ENCODE data around the gene KLF5.

Gene KLF5

DNA sequence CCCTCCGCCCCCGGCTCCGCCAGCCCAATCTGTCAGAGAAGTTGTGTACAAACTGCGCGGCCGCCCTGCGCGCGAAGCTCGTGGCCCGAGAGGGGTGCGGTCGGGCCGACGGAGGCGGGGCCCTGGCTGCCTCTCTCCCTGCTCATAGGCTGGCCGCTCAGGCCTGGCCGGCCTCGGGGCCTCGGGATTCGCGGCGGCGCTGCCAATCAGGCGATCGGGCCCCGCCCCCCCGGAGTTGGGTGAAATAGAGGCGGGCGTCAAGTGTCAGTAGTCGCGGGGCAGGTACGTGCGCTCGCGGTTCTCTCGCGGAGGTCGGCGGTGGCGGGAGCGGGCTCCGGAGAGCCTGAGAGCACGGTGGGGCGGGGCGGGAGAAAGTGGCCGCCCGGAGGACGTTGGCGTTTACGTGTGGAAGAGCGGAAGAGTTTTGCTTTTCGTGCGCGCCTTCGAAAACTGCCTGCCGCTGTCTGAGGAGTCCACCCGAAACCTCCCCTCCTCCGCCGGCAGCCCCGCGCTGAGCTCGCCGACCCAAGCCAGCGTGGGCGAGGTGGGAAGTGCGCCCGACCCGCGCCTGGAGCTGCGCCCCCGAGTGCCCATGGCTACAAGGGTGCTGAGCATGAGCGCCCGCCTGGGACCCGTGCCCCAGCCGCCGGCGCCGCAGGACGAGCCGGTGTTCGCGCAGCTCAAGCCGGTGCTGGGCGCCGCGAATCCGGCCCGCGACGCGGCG is at the start of gene KLF5:
TSS of gene KLF5 (plus strand) at position 270 of the 724 bp plus-strand sequence. CDS start at position 593, 323 bp downstream.
- ChIA-PET POLR2A (interaction anchor here (0.8 to 1.0 kb wide), 2 partner anchors 16 to 43 kb away, joined by 3 read pairs; no protein-coding TSS in a partner anchor), CTCF (interaction anchor here (0.9 to 4.2 kb wide), 10 partner anchors 9 to 306 kb away, joined by 3 to 16 read pairs (median 3); no protein-coding TSS in a partner anchor)
- TF ChIP-seq, protein P1, sequence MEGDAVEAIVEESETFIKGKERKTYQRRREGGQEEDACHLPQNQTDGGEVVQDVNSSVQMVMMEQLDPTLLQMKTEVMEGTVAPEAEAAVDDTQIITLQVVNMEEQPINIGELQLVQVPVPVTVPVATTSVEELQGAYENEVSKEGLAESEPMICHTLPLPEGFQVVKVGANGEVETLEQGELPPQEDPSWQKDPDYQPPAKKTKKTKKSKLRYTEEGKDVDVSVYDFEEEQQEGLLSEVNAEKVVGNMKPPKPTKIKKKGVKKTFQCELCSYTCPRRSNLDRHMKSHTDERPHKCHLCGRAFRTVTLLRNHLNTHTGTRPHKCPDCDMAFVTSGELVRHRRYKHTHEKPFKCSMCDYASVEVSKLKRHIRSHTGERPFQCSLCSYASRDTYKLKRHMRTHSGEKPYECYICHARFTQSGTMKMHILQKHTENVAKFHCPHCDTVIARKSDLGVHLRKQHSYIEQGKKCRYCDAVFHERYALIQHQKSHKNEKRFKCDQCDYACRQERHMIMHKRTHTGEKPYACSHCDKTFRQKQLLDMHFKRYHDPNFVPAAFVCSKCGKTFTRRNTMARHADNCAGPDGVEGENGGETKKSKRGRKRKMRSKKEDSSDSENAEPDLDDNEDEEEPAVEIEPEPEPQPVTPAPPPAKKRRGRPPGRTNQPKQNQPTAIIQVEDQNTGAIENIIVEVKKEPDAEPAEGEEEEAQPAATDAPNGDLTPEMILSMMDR (IDR thresholded peaks at IDR 0.05; ENCODE audit: control extremely low read depth, extremely low read depth, low read depth, missing control alignments), result no peak
- DNase-seq (ENCODE audit: extremely low spot score), result peak; percentile 99

DNA sequence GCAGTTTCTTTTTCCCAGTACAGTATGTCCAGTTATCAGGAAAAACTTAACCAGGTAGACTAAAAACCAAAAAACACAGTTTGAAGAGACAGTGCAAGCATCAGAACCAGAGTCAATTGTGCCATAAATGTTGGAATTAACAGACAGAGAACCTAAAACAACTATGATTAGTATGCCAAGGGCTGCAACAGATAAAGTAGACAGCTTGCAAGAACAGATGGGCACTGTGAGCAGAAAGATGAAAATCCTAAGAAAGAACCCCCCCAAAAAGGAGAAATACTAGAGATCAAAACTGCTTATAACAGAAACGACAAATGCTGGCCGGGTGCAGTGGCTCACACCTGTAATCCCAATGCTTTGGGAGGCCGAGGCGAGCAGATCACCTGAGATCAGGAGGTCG is 47.1 kb upstream of the KLF5 start:
- no peak for DNase-seq (ENCODE audit: extremely low spot score)
- CTCF ChIA-PET, result interaction anchor here (0.9 to 1.4 kb wide), 3 partner anchors 8 to 12 kb away, joined by 3 to 4 read pairs (median 3); no protein-coding TSS in a partner anchor
- TF ChIP-seq, protein P1 (IDR thresholded peaks at IDR 0.05; ENCODE audit: control extremely low read depth, extremely low read depth, low read depth, missing control alignments), result no peak
- POLR2A ChIA-PET, result no interaction called here

DNA sequence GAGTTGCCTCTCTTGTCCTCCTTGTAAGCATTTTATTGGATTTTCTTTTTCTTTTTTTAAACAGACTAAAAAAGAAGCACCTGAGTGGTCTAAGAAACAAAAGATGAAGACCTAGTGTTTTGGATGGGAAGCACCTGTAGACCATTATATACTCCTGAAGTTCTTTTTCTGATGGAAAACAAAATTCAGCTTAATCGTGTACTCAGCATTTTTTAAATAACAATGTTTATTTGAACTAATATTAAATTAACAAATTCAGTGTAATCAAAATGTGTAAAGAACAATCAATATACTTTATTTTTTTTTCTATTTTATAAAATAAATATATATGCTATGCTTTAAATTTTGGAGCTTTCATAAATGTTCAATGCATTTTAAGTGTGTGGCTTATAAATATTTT is 43.0 kb upstream of the KLF5 start:
- no peak for DNase-seq (ENCODE audit: extremely low spot score)
- TF ChIP-seq, protein P1 (IDR thresholded peaks at IDR 0.05; ENCODE audit: control extremely low read depth, extremely low read depth, low read depth, missing control alignments), result no peak
- ChIA-PET CTCF (interaction anchor here (1.0 kb wide), 1 partner anchor 9 kb away, joined by 3 read pairs; no protein-coding TSS in a partner anchor), POLR2A (no interaction called here)

DNA sequence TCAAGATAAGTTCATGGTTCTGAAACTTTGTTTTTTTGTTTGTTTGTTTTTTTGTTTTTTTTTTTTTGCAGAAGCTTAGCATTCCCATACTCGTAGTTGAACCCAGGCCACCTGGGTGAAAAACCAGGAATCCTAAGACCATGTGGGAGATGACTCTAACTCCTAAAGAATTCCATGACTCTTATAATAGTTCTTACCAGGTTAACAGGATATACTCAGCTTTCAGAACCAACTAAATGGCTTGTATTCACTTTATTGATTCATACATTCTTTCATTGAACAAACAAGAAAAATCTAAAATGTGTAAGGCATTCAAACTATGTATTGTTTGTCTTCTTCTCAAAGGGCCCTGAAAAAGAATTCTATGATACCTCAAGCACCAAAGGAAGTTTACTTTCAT is 40.5 kb upstream of the KLF5 start:
- ChIA-PET POLR2A (no interaction called here), CTCF (interaction anchor here (1.0 to 1.5 kb wide), 4 partner anchors 11 to 18 kb away, joined by 3 to 4 read pairs (median 4); no protein-coding TSS in a partner anchor)
- DNase-seq (ENCODE audit: extremely low spot score), result no peak
- TF ChIP-seq, protein P1 (IDR thresholded peaks at IDR 0.05; ENCODE audit: control extremely low read depth, extremely low read depth, low read depth, missing control alignments), result no peak

DNA sequence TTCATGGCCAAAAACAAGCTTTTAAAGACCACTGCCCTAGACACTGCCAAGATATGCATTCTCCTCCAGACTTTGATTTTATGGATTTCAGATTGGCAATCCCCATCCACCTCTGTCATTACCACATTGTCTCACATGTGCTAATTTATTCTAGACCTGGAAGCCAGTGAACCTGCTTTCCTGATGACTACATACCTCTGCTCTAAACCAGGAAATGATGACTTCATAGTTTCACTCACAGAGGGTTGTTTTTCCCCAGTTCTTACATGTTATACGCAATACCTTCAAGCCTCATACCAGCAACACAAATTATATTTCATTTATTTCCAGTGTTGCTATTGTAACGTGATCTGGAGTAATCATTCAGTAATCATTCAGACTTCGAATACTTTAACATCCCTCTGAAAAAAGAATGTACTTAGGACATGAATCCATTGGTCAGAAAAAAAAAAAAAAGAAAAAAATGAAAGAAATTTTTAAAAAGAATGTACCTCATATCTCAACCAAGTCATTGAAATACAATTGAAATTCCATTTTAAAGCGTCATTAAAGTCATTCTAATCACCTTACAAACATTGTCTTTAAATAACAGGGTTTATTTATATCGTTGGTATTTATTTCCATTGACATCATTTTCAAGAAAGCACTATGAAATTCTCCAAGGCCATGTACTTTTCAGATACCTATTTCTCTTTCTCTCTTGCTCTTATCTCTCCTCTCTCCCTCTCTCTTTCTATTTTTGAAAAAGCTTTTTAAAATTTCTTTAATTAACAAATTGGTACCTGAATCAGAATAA is 33.4 kb upstream of the KLF5 start:
- no peak for DNase-seq (ENCODE audit: extremely low spot score)
- TF ChIP-seq, protein P1 (IDR thresholded peaks at IDR 0.05; ENCODE audit: control extremely low read depth, extremely low read depth, low read depth, missing control alignments), result no peak
- ChIA-PET POLR2A (no interaction called here), CTCF (interaction anchor here (0.8 kb wide), 1 partner anchor 9 kb away, joined by 3 read pairs; no protein-coding TSS in a partner anchor)

DNA sequence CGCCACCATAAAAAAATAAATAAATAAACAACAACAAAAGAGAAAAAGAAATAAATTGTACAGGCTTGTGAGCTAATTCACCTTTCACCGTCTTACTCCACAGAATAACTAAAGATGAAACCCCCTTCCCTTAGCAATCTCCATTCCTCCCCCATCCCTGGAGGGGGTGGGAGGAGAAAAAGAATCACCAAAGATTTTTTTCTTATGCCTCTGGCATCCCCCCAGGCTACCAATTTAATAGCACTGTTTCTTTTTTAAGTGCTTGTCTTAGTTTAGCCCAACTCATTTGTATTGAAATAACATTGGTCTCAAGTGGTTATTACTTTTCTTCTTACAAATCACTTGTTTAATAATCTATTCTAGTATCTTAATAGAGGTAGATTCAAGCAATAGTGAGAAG is 23.9 kb upstream of the KLF5 start:
- ChIA-PET POLR2A (no interaction called here), CTCF (interaction anchor here (0.8 to 2.1 kb wide), 2 partner anchors 11 to 227 kb away, joined by 3 to 4 read pairs; no protein-coding TSS in a partner anchor)
- DNase-seq (ENCODE audit: extremely low spot score), result no peak
- TF ChIP-seq, protein P1 (IDR thresholded peaks at IDR 0.05; ENCODE audit: control extremely low read depth, extremely low read depth, low read depth, missing control alignments), result no peak

Data from GM10248 (cell line).